HepG2 (cell line): ENCODE data around the gene GRM1. TPM values are rescaled to one million over a fixed set of nuclear protein-coding genes. Genes with fewer than 3 reads are reported as not detected.

Experiments used
- AGO1 ChIP-seq: fragments of 200-400 bp; formaldehyde crosslinking; IDR thresholded peaks from 2 replicates; pipeline ENCODE4 v1.6.1; 2017; ENCODE audit warnings: mild to moderate bottlenecking, low read depth, low read length, moderate library complexity; ENCODE audit not compliant: poor library complexity, severe bottlenecking
- ATF1 ChIP-seq: IDR thresholded peaks from 2 replicates; pipeline ENCODE4 v1.6.1; 2016; ENCODE audit warnings: mild to moderate bottlenecking, control low read depth
- JUNB ChIP-seq: sonication (generic); formaldehyde crosslinking; IDR thresholded peaks from 2 replicates; pipeline ENCODE4 v1.8.0; 2022; ENCODE audit warnings: missing genetic modification reagents, mild to moderate bottlenecking, borderline replicate concordance
- KDM1A ChIP-seq: IDR thresholded peaks from 2 replicates; pipeline ENCODE4 v1.6.1; 2016; ENCODE audit warnings: missing compliant biosample characterization
- MED13 ChIP-seq: sonication (generic); formaldehyde crosslinking; IDR thresholded peaks from 2 replicates; pipeline ENCODE4 v1.5.0; 2020; ENCODE audit warnings: missing genetic modification reagents
- TOPORS ChIP-seq: sonication (generic); formaldehyde crosslinking; IDR thresholded peaks from 2 replicates; pipeline ENCODE4 v1.8.0; 2023; ENCODE audit warnings: mild to moderate bottlenecking, missing genetic modification reagents
- ZNF709 ChIP-seq: sonication (generic); formaldehyde crosslinking; IDR thresholded peaks from 2 replicates; pipeline ENCODE4 v1.5.0; 2020; ENCODE audit warnings: mild to moderate bottlenecking, missing genetic modification reagents
- polyA plus RNA-seq, 8 experiments: library from polyadenylated mRNA; depleted of rRNA in 3 of 8; stranded (reverse) in 7 of 8; unstranded in 1 of 8; fragments of >200 nt; fragmentation: Illumina TruSeq in 4 of 8; extraction: Trizol in 4 of 8; gene quantifications; 2 replicates each; pipeline versions ENCODE4 v1.2.1 to v1.2.3, GENCODE V29; 2011 to 2016; ENCODE audit warnings: low read depth in 4 of 8, missing spikeins in 1 of 8, mixed read lengths in 1 of 8; ENCODE audit not compliant: insufficient read depth in 1 of 8
- total RNA-seq, 5 experiments: library from RNA; depleted of rRNA; stranded (reverse); fragments of >200 nt; fragmentation: Illumina TruSeq; extraction: Trizol; gene quantifications; 2 replicates each; pipeline ENCODE4 v1.2.3, GENCODE V29; 2016; ENCODE audit warnings: low read depth in 1 of 5
- TF ChIP-seq, protein P1 (sequence below), 2 experiments: sonication (generic) in 1 of 2; formaldehyde crosslinking in 1 of 2; IDR thresholded peaks; 2 replicates each; pipeline versions ENCODE4 v1.4.0 to v1.6.1; 2016 to 2020; ENCODE audit warnings: borderline replicate concordance in 1 of 2, low read depth in 1 of 2, mild to moderate bottlenecking in 1 of 2, missing genetic modification reagents in 1 of 2

GRM1 gene
- total and polyA plus RNA-seq, 2 of the 13 experiments (the other 11 are each of a cell fraction or from before 2014, with no cell fraction given), result 0.09 TPM; not detected in 1

DNA sequence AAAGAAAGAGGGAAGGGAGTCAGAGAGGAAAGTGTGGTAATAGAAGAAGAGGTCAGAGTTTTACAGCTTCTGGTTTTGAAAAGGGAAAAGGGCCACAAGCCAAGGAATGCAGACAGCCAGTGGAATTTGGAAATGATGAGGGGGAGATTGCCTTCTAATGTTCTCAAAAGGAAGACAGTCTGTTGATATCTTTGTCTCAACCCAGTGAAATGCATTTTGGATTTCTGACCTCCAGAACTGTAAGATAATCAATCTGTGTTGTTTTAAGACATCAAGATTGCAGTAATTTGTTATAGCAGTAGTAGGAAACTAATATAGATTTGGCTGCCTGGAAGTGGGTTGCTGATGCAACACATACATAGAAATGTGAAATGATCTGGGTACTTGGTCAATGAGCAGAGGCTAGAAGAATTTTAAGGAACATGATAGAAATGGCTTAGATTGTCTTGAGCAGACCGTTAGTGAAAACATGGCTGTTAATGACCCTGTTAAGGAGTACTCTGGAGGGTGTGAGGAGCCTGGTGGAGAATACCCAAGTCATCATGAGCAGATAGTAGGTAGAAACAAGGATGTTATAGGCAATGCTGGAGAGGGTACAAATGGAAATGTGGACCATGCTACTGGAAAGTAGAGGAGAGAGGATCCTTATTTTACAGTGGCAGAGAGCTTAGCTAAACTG, 259.0 kb downstream of the GRM1 start (continued):
- TF ChIP-seq, protein P1, sequence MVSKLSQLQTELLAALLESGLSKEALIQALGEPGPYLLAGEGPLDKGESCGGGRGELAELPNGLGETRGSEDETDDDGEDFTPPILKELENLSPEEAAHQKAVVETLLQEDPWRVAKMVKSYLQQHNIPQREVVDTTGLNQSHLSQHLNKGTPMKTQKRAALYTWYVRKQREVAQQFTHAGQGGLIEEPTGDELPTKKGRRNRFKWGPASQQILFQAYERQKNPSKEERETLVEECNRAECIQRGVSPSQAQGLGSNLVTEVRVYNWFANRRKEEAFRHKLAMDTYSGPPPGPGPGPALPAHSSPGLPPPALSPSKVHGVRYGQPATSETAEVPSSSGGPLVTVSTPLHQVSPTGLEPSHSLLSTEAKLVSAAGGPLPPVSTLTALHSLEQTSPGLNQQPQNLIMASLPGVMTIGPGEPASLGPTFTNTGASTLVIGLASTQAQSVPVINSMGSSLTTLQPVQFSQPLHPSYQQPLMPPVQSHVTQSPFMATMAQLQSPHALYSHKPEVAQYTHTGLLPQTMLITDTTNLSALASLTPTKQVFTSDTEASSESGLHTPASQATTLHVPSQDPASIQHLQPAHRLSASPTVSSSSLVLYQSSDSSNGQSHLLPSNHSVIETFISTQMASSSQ (IDR thresholded peaks at IDR 0.05; ENCODE audit: low read depth), result no peak
- TF ChIP-seq, protein P1 (CRISPR knock-in tag; IDR thresholded peaks at IDR 0.05; ENCODE audit: borderline replicate concordance), result no peak
- no peak for TF ChIP-seq ATF1 (CRISPR knock-in tag)
- no peak for TF ChIP-seq KDM1A (CRISPR knock-in tag)
- TF ChIP-seq TOPORS (CRISPR knock-in tag), result no peak
- no peak for TF ChIP-seq ZNF709 (CRISPR knock-in tag)
- no peak for TF ChIP-seq AGO1
- TF ChIP-seq MED13 (CRISPR knock-in tag), result no peak
- TF ChIP-seq JUNB (CRISPR knock-in tag), result no peak
- TF ChIP-seq, all 625 proteins: peak for 0
